Neural progenitor cell (in vitro differentiated cells): ENCODE data around the gene GABRB2. TPM values are rescaled to one million over a fixed set of nuclear protein-coding genes. Genes with fewer than 3 reads are reported as not detected.

Experiments used
- DNase-seq: peaks from one replicate; pipeline ENCODE4 v3.0.0-alpha.2; 2016; ENCODE audit warnings: low spot score
- H2AFZ ChIP-seq: fragments of 200-600 bp; sonication (generic); replicated peaks from 2 replicates; pipeline ENCODE4 v1.6.1; 2016; ENCODE audit warnings: antibody characterized with exemption
- H3F3A ChIP-seq: fragments of 200-600 bp; sonication (generic); 2 replicates; pipeline ENCODE4 v1.6.1; 2016; ENCODE audit warnings: antibody characterized with exemption, low read depth
- H3K27ac ChIP-seq: fragments of 200-600 bp; sonication (generic); 2 replicates; pipeline ENCODE4 v1.5.1; 2016; ENCODE audit warnings: mild to moderate bottlenecking
- H3K27me3 ChIP-seq: fragments of 200-600 bp; sonication (generic); 2 replicates; pipeline ENCODE4 v1.6.1; 2016; ENCODE audit warnings: mild to moderate bottlenecking, moderate library complexity
- H3K36me3 ChIP-seq: fragments of 200-600 bp; sonication (generic); 2 replicates; pipeline ENCODE4 v1.5.1; 2016
- H3K4me1 ChIP-seq: fragments of 200-600 bp; sonication (generic); 2 replicates; pipeline ENCODE4 v1.6.1; 2016; ENCODE audit warnings: mixed run types
- H3K4me2 ChIP-seq: fragments of 200-600 bp; sonication (generic); 2 replicates; pipeline ENCODE4 v1.6.1; 2016
- H3K4me3 ChIP-seq: fragments of 200-600 bp; sonication (generic); 2 replicates; pipeline ENCODE4 v1.5.1; 2016
- H3K79me2 ChIP-seq: fragments of 200-600 bp; sonication (generic); 2 replicates; pipeline ENCODE4 v1.6.1; 2016; ENCODE audit warnings: low read depth
- H3K9ac ChIP-seq: fragments of 200-600 bp; sonication (generic); 2 replicates; pipeline ENCODE4 v1.6.1; 2016
- H3K9me3 ChIP-seq: fragments of 200-600 bp; sonication (generic); 2 replicates; pipeline ENCODE4 v1.5.1; 2016; ENCODE audit warnings: low read depth
- H4K20me1 ChIP-seq: fragments of 200-600 bp; sonication (generic); 2 replicates; pipeline ENCODE4 v1.6.1; 2016; ENCODE audit warnings: low read depth
- H3K27ac Mint-ChIP-seq: 3 replicates; pipeline ENCODE4 v1.8.0; 2021; ENCODE audit warnings: mixed read lengths
- H3K27me3 Mint-ChIP-seq: 2 replicates; pipeline ENCODE4 v1.8.0; 2022; ENCODE audit warnings: low read depth, mild to moderate bottlenecking, inconsistent platforms, moderate library complexity, mixed read lengths; ENCODE audit not compliant: insufficient read depth
- H3K36me3 Mint-ChIP-seq: 3 replicates; pipeline ENCODE4 v1.8.0; 2021; ENCODE audit warnings: mixed read lengths
- H3K4me1 Mint-ChIP-seq: 3 replicates; pipeline ENCODE4 v1.8.0; 2021; ENCODE audit warnings: mixed read lengths
- H3K4me3 Mint-ChIP-seq: 3 replicates; pipeline ENCODE4 v1.8.0; 2021; ENCODE audit warnings: mild to moderate bottlenecking, moderate library complexity, mixed read lengths
- H3K9me3 Mint-ChIP-seq: 3 replicates; pipeline ENCODE4 v1.8.0; 2020; ENCODE audit warnings: mixed read lengths
- CTCF ChIP-seq: fragments of 200-600 bp; sonication (generic); IDR thresholded peaks from 2 replicates; pipeline ENCODE4 v1.5.1; 2017; ENCODE audit warnings: antibody characterized with exemption, mild to moderate bottlenecking
- EZH2 ChIP-seq: fragments of 200-600 bp; sonication (generic); IDR thresholded peaks from 2 replicates; pipeline ENCODE4 v1.6.1; 2017; ENCODE audit warnings: antibody characterized with exemption, mild to moderate bottlenecking, moderate library complexity
- EZH2phosphoT487 ChIP-seq: fragments of 200-600 bp; sonication (generic); IDR thresholded peaks from 2 replicates; pipeline ENCODE4 v1.6.1; 2017; ENCODE audit warnings: antibody characterized with exemption
- total RNA-seq: library from RNA; depleted of rRNA; stranded (reverse); fragments of >200 nt; gene quantifications from 2 replicates; pipeline ENCODE4 v1.2.3, GENCODE V29; 2015; ENCODE audit warnings: low replicate concordance

Gene GABRB2
- total RNA-seq, 1 donor from 2014 or later, result 0.58 TPM

DNA sequence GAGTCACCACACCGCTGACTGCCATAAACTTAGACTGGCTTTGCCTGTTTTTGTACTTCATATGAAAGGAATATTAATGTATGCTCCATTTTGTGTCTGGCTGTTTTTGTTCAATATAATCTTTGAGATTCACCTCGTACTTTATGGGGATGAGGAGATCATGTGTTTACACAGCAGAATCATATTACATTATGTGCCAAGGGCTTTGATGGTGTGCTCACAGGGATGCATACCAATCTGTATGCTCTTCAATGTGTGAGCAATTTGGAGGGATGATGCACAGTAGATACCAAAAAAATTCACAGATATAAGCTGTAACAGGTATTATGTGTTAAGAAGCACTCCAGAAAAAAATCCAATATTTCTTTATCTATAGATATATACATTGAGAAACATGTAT is 113.7 kb downstream of the GABRB2 start:
- no peaks in the 10 kb centered on the region for H3K36me3 ChIP-seq

GRCh38 chr5:161431963-161432362 is 114.6 kb downstream of the GABRB2 start:
- peak; percentile 36 for DNase-seq
- Histone ChIP-seq H3F3A (no peaks in the 10 kb centered on the region), H3K4me3 (no peak overlapping the region), H3K79me2 (no peaks in the 10 kb centered on the region), H3K27me3 (no peaks in the 10 kb centered on the region), H2AFZ (no peak overlapping the region), H3K9me3 (no peaks in the 10 kb centered on the region), H4K20me1 (no peaks in the 10 kb centered on the region), H3K27ac (no peak overlapping the region), H3K4me1 (peaks cover 4% of the 10 kb centered on the region), H3K36me3 (no peaks in the 10 kb centered on the region), H3K4me2 (no peak overlapping the region), H3K9ac (no peak overlapping the region)
- no peak overlapping the region for H3K27ac Mint-ChIP-seq
- H3K36me3 Mint-ChIP-seq, result no peaks in the 10 kb centered on the region
- H3K4me3 Mint-ChIP-seq, result no peak overlapping the region
- TF ChIP-seq CTCF (no peak), EZH2 (no peak), EZH2phosphoT487 (no peak)
- peaks cover 3% of the 10 kb centered on the region for H3K4me1 Mint-ChIP-seq
- H3K27me3 Mint-ChIP-seq, result peaks cover 6% of the 10 kb centered on the region
- H3K9me3 Mint-ChIP-seq, result no peaks in the 10 kb centered on the region

More for the DNA sequence above, 113.7 kb downstream of the GABRB2 start:
- no peaks in the 10 kb centered on the region for H3F3A ChIP-seq
- Mint-ChIP-seq H3K9me3 (no peaks in the 10 kb centered on the region), H3K36me3 (no peaks in the 10 kb centered on the region), H3K27me3 (peaks cover 3% of the 10 kb centered on the region), H3K4me3 (no peak overlapping the region), H3K4me1 (peaks cover 3% of the 10 kb centered on the region), H3K27ac (no peak overlapping the region)
- H3K4me3 ChIP-seq, result no peak overlapping the region
- H4K20me1 ChIP-seq, result no peaks in the 10 kb centered on the region
- peaks cover 4% of the 10 kb centered on the region for H3K4me1 ChIP-seq
- H3K27ac ChIP-seq, result no peak overlapping the region
- no peaks in the 10 kb centered on the region for H3K79me2 ChIP-seq
- H2AFZ ChIP-seq, result no peak overlapping the region
- no peak for DNase-seq
- no peaks in the 10 kb centered on the region for H3K9me3 ChIP-seq
- H3K27me3 ChIP-seq, result no peaks in the 10 kb centered on the region
- no peak overlapping the region for H3K4me2 ChIP-seq
- H3K9ac ChIP-seq, result no peak overlapping the region
- TF ChIP-seq EZH2, result no peak

DNA sequence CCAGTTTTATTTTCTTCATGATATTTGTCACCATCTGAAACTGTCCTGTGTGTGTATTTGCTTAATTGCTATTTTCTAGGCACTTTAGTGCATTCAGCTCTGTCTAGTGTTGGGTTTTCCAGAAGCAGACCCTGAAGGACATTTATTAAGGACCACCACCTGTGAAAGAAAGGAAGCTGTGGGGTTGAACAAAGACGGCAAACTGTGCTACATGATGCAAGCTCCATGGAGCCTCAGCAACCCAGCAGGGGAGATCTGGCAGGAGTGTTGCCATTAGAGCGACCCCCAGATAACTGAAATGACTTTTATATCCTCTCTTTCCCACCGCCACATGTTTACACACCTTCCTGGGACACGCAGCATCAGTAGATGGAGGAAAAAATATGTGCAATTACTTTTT is 125.5 kb downstream of the GABRB2 start:
- Mint-ChIP-seq H3K4me1 (peaks cover 11% of the 10 kb centered on the region), H3K27ac (no peak overlapping the region), H3K9me3 (peaks cover 10% of the 10 kb centered on the region), H3K36me3 (no peaks in the 10 kb centered on the region), H3K27me3 (peaks cover 2% of the 10 kb centered on the region), H3K4me3 (no peak overlapping the region)
- Histone ChIP-seq H3K4me1 (peaks cover 9% of the 10 kb centered on the region), H2AFZ (no peak overlapping the region), H3K79me2 (no peaks in the 10 kb centered on the region), H3K4me2 (no peak overlapping the region), H3K27ac (no peak overlapping the region), H4K20me1 (no peaks in the 10 kb centered on the region), H3K27me3 (no peaks in the 10 kb centered on the region), H3K36me3 (no peaks in the 10 kb centered on the region), H3K4me3 (no peak overlapping the region), H3K9me3 (no peaks in the 10 kb centered on the region), H3K9ac (no peak overlapping the region), H3F3A (no peaks in the 10 kb centered on the region)
- peak; percentile 5 for DNase-seq
- TF ChIP-seq CTCF (no peak), EZH2 (no peak), EZH2phosphoT487 (no peak)

DNA sequence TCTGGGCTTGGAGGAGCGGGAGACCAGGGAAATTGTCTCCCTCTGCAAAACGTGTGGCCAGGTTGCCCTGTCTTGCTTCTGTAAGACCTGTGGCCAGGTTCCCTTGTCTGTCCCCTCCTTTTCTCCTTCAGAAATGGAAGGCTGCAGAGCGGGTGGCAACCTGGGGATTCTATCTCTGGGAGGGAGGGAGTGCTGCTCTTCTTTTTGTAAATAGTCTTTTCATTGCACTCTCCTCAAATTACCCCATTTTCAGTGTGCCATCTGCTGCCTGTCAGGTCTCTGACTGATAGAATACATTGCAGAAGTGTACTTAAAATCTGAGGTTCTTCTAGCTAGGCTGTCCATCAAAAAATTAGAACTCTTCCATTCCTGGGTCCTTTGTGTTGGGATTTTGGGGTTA is 126.0 kb downstream of the GABRB2 start:
- Histone ChIP-seq H3K9ac (no peak overlapping the region), H3K36me3 (no peaks in the 10 kb centered on the region), H3K4me2 (no peak overlapping the region), H3K27ac (no peak overlapping the region), H2AFZ (peak overlapping the region; percentile 29), H3K4me3 (no peak overlapping the region), H3K9me3 (no peaks in the 10 kb centered on the region), H3K27me3 (no peaks in the 10 kb centered on the region), H3K4me1 (peaks cover 9% of the 10 kb centered on the region), H3F3A (no peaks in the 10 kb centered on the region), H3K79me2 (no peaks in the 10 kb centered on the region), H4K20me1 (no peaks in the 10 kb centered on the region)
- no peak for TF ChIP-seq EZH2
- DNase-seq, result no peak
- Mint-ChIP-seq H3K4me3 (no peak overlapping the region), H3K9me3 (peaks cover 10% of the 10 kb centered on the region), H3K4me1 (peaks cover 11% of the 10 kb centered on the region), H3K27me3 (peaks cover 2% of the 10 kb centered on the region), H3K27ac (no peak overlapping the region), H3K36me3 (no peaks in the 10 kb centered on the region)
